ENCODE data around the gene SHC4. TPM values are rescaled to one million over a fixed set of nuclear protein-coding genes. Genes with fewer than 3 reads are reported as not detected.

The SHC4 gene
- total and polyA plus RNA-seq, 2 of the 13 experiments (the other 11 are each of a cell fraction or from before 2014, with no cell fraction given), result 0.04 TPM; not detected in 1

DNA sequence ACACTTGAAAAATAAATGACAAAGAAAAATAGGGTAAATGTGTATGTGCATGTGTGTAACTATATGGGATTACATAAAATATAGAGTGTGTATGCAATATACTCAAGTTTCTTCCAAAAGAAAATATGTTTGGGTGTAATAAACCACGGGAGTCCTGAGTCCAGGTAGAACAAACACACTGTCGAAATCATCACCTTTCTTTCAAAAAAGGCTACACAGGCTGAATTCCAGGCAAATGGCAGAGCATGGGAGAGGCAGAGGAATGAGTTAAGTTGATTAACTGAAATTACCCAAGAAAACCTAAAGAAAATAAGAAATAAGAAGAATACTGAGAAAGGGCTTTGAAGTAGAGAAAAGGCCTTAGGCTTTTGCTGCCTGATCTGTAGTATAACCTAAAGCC is 179.0 kb downstream of the SHC4 start:
- ChIA-PET CTCF (ENCODE audit: low intra/inter-chr PET ratio, low total read pairs) (no interaction called here), POLR2A (no interaction called here)
- no TSS peak for BruUV-seq (replicated peaks)
- Histone ChIP-seq H3K79me2 (ENCODE audit: insufficient read depth, low read length) (no peaks in the 10 kb centered on the region), H3K27ac (ENCODE audit: extremely low read length, insufficient read depth, low read length) (no peak overlapping the region), H3K4me2 (ENCODE audit: low read depth, low read length) (no peak overlapping the region), H3K9ac (ENCODE audit: insufficient read depth, low read depth, low read length) (no peak overlapping the region), H4K20me1 (ENCODE audit: insufficient read depth, low read length) (no peaks in the 10 kb centered on the region), H2AFZ (ENCODE audit: low read length) (no peak overlapping the region), H3K4me3 (replicated peaks in 1 of 3; ENCODE audit: insufficient read depth in 1 of 3, low read depth in 2 of 3, low read length in 3 of 3) (no peak overlapping the region), H3K9me3 (ENCODE audit: low read length) (no peaks in the 10 kb centered on the region), H3K27me3 (ENCODE audit: control insufficient read depth in 1 of 2, insufficient read depth in 2 of 2, low read length in 2 of 2) (no peaks in the 10 kb centered on the region), H3K4me1 (ENCODE audit: insufficient read depth, low read length) (no peaks in the 10 kb centered on the region), H3K36me3 (replicated peaks in 1 of 2; ENCODE audit: control insufficient read depth in 1 of 2, insufficient read depth in 2 of 2, low read length in 2 of 2) (peaks cover 5 to 35% of the 10 kb centered on the region in 2 experiments; a peak in 4 of 5 replicates)
- ATAC-seq (no peak), DNase-seq (ENCODE audit: low spot score) (no peak), FAIRE-seq (no peak)
- 63% methylated on average over 2 of the region's 2 CpGs for WGBS (ENCODE audit: low lambda C conversion rate)
- intact Hi-C loops (cut with micrococcal nuclease; ENCODE audit: unreplicated experiment) (no loop called here), in situ Hi-C loops (cut with HindIII; ENCODE audit: extremely low pct_ligation_motif_present, low pct_unique_long_range_greater_than_20kb) (no loop called here)
- TF ChIP-seq PHF8 (CRISPR knock-in tag; IDR thresholded peaks at IDR 0.05) (no peak), NCOR1 (IDR thresholded peaks at IDR 0.05; ENCODE audit: borderline replicate concordance, low read length) (no peak)
- TF ChIP-seq, protein P1, sequence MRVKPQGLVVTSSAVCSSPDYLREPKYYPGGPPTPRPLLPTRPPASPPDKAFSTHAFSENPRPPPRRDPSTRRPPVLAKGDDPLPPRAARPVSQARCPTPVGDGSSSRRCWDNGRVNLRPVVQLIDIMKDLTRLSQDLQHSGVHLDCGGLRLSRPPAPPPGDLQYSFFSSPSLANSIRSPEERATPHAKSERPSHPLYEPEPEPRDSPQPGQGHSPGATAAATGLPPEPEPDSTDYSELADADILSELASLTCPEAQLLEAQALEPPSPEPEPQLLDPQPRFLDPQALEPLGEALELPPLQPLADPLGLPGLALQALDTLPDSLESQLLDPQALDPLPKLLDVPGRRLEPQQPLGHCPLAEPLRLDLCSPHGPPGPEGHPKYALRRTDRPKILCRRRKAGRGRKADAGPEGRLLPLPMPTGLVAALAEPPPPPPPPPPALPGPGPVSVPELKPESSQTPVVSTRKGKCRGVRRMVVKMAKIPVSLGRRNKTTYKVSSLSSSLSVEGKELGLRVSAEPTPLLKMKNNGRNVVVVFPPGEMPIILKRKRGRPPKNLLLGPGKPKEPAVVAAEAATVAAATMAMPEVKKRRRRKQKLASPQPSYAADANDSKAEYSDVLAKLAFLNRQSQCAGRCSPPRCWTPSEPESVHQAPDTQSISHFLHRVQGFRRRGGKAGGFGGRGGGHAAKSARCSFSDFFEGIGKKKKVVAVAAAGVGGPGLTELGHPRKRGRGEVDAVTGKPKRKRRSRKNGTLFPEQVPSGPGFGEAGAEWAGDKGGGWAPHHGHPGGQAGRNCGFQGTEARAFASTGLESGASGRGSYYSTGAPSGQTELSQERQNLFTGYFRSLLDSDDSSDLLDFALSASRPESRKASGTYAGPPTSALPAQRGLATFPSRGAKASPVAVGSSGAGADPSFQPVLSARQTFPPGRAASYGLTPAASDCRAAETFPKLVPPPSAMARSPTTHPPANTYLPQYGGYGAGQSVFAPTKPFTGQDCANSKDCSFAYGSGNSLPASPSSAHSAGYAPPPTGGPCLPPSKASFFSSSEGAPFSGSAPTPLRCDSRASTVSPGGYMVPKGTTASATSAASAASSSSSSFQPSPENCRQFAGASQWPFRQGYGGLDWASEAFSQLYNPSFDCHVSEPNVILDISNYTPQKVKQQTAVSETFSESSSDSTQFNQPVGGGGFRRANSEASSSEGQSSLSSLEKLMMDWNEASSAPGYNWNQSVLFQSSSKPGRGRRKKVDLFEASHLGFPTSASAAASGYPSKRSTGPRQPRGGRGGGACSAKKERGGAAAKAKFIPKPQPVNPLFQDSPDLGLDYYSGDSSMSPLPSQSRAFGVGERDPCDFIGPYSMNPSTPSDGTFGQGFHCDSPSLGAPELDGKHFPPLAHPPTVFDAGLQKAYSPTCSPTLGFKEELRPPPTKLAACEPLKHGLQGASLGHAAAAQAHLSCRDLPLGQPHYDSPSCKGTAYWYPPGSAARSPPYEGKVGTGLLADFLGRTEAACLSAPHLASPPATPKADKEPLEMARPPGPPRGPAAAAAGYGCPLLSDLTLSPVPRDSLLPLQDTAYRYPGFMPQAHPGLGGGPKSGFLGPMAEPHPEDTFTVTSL (CRISPR knock-in tag; IDR thresholded peaks at IDR 0.05; ENCODE audit: borderline replicate concordance), result no peak
- TF ChIP-seq, protein P2, sequence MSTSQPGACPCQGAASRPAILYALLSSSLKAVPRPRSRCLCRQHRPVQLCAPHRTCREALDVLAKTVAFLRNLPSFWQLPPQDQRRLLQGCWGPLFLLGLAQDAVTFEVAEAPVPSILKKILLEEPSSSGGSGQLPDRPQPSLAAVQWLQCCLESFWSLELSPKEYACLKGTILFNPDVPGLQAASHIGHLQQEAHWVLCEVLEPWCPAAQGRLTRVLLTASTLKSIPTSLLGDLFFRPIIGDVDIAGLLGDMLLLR (CRISPR knock-in tag; IDR thresholded peaks at IDR 0.05), result no peak
- TF ChIP-seq, protein P3, sequence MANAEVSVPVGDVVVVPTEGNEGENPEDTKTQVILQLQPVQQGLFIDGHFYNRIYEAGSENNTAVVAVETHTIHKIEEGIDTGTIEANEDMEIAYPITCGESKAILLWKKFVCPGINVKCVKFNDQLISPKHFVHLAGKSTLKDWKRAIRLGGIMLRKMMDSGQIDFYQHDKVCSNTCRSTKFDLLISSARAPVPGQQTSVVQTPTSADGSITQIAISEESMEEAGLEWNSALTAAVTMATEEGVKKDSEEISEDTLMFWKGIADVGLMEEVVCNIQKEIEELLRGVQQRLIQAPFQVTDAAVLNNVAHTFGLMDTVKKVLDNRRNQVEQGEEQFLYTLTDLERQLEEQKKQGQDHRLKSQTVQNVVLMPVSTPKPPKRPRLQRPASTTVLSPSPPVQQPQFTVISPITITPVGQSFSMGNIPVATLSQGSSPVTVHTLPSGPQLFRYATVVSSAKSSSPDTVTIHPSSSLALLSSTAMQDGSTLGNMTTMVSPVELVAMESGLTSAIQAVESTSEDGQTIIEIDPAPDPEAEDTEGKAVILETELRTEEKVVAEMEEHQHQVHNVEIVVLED (CRISPR knock-in tag; IDR thresholded peaks at IDR 0.05; ENCODE audit: borderline replicate concordance), result no peak
- TF ChIP-seq, protein P4, sequence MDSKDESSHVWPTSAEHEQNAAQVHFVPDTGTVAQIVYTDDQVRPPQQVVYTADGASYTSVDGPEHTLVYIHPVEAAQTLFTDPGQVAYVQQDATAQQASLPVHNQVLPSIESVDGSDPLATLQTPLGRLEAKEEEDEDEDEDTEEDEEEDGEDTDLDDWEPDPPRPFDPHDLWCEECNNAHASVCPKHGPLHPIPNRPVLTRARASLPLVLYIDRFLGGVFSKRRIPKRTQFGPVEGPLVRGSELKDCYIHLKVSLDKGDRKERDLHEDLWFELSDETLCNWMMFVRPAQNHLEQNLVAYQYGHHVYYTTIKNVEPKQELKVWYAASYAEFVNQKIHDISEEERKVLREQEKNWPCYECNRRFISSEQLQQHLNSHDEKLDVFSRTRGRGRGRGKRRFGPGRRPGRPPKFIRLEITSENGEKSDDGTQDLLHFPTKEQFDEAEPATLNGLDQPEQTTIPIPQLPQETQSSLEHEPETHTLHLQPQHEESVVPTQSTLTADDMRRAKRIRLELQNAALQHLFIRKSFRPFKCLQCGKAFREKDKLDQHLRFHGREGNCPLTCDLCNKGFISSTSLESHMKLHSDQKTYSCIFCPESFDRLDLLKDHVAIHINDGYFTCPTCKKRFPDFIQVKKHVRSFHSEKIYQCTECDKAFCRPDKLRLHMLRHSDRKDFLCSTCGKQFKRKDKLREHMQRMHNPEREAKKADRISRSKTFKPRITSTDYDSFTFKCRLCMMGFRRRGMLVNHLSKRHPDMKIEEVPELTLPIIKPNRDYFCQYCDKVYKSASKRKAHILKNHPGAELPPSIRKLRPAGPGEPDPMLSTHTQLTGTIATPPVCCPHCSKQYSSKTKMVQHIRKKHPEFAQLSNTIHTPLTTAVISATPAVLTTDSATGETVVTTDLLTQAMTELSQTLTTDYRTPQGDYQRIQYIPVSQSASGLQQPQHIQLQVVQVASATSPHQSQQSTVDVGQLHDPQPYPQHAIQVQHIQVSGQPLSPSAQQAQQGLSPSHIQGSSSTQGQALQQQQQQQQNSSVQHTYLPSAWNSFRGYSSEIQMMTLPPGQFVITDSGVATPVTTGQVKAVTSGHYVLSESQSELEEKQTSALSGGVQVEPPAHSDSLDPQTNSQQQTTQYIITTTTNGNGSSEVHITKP (CRISPR knock-in tag; IDR thresholded peaks at IDR 0.05; ENCODE audit: low read depth), result no peak
- TF ChIP-seq, protein P5, sequence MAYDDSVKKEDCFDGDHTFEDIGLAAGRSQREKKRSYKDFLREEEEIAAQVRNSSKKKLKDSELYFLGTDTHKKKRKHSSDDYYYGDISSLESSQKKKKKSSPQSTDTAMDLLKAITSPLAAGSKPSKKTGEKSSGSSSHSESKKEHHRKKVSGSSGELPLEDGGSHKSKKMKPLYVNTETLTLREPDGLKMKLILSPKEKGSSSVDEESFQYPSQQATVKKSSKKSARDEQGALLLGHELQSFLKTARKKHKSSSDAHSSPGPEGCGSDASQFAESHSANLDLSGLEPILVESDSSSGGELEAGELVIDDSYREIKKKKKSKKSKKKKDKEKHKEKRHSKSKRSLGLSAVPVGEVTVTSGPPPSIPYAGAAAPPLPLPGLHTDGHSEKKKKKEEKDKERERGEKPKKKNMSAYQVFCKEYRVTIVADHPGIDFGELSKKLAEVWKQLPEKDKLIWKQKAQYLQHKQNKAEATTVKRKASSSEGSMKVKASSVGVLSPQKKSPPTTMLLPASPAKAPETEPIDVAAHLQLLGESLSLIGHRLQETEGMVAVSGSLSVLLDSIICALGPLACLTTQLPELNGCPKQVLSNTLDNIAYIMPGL (CRISPR knock-in tag; IDR thresholded peaks at IDR 0.05; ENCODE audit: borderline replicate concordance in 1 of 2, low read depth in 1 of 2), result no peak
